Measurements from ENCODE around the gene COL25A1.

DNA sequence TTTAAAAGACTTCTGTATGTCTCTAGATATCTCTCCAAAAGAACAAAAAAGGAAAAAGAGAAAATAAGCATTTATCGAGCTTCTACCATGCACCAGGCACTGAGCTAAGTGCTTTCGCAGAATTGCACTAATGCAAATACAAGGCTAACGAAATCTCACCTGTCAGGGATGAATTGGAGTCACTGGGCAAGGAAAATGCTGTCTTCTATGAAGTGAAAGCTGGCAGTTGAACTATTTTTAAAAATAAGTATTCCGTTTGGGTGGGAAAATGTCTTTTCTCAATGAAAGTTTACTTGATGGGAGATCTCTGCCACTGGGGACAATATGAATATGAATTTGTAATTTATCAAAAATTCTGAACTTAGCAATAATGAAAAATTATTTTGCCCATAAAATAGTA lies 47.6 kb downstream of the COL25A1 start:
- no peak for TF ChIP-seq POLR2AphosphoS5 (IDR thresholded peaks at IDR 0.05)
- TF ChIP-seq, protein P1, sequence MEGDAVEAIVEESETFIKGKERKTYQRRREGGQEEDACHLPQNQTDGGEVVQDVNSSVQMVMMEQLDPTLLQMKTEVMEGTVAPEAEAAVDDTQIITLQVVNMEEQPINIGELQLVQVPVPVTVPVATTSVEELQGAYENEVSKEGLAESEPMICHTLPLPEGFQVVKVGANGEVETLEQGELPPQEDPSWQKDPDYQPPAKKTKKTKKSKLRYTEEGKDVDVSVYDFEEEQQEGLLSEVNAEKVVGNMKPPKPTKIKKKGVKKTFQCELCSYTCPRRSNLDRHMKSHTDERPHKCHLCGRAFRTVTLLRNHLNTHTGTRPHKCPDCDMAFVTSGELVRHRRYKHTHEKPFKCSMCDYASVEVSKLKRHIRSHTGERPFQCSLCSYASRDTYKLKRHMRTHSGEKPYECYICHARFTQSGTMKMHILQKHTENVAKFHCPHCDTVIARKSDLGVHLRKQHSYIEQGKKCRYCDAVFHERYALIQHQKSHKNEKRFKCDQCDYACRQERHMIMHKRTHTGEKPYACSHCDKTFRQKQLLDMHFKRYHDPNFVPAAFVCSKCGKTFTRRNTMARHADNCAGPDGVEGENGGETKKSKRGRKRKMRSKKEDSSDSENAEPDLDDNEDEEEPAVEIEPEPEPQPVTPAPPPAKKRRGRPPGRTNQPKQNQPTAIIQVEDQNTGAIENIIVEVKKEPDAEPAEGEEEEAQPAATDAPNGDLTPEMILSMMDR (IDR thresholded peaks at IDR 0.05), result no peak
- no peak for TF ChIP-seq POLR2A (IDR thresholded peaks at IDR 0.05)
- no peak for TF ChIP-seq EP300 (IDR thresholded peaks at IDR 0.05)

Data from upper lobe of left lung (tissue), 4 donors.